Erythroblast (primary cell): Measurements from ENCODE around the gene FUZ.

Experiments used
- GATA1 ChIP-seq: IDR thresholded peaks from 2 replicates; pipeline ENCODE4 v1.6.1; 2011; ENCODE audit warnings: low read depth, mild to moderate bottlenecking, control low read depth, low read length, moderate library complexity
- POLR2A ChIP-seq: IDR thresholded peaks from 2 replicates; pipeline ENCODE4 v1.6.1; 2011; ENCODE audit warnings: mild to moderate bottlenecking, low read length

DNA sequence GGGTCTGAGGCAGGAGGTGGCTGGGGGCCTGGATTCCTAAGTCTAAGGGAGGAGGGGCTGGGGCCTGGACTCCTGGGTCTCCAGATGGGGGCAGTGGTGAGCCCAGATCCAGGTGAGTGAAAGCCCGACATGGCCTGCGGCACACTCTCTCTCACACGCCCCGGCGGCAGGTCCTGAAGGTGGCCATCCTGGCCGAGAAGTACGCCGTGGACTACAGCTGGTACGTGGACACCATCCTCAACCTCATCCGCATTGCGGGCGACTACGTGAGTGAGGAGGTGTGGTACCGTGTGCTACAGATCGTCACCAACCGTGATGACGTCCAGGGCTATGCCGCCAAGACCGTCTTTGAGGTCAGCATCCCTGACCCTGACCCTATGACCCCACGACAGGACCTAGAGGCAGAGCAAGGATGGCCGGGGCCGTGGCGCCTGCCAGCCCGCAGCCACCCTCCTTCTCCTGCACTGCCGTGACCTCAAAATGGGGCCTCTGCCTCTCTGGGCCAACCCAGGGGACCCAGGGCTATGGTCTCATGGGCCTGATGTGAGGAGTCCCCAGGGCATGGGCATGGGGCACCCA is 13.2 kb downstream of the FUZ start:
- no peak for TF ChIP-seq POLR2A
- TF ChIP-seq GATA1, result no peak
